ENCODE measurements around the gene NTNG2. TPM values are rescaled to one million over a fixed set of nuclear protein-coding genes. Genes with fewer than 3 reads are reported as not detected.

The NTNG2 gene
- polyA plus RNA-seq, 4 donors, result 0.21 to 0.67 (median 0.43) TPM

DNA sequence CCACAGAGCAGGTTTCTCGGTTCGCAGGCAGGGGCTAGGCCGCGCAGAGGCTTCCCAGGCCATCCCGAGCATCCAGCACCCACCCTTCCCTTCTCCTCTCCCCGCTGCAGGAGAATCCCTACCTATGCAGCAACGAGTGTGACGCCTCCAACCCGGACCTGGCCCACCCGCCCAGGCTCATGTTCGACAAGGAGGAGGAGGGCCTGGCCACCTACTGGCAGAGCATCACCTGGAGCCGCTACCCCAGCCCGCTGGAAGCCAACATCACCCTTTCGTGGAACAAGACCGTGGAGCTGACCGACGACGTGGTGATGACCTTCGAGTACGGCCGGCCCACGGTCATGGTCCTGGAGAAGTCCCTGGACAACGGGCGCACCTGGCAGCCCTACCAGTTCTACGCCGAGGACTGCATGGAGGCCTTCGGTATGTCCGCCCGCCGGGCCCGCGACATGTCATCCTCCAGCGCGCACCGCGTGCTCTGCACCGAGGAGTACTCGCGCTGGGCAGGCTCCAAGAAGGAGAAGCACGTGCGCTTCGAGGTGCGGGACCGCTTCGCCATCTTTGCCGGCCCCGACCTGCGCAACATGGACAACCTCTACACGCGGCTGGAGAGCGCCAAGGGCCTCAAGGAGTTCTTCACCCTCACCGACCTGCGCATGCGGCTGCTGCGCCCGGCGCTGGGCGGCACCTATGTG is 36.1 kb downstream of the NTNG2 start:
- FAIRE-seq (no peak), DNase-seq (no peak)

GRCh38 chr9:132199056-132199455 is 37.2 kb downstream of the NTNG2 start:
- H3K4me1 ChIP-seq (ENCODE audit: control insufficient read depth in 3 of 3, insufficient read depth in 2 of 3, low read depth in 1 of 3, low read length in 2 of 3), result no peaks in the 10 kb centered on the region
- no peak overlapping the region for H3K27ac ChIP-seq (ENCODE audit: low read depth in 1 of 3, low read length in 2 of 3)
- no peaks in the 10 kb centered on the region for H3K36me3 ChIP-seq (ENCODE audit: control insufficient read depth in 3 of 3, insufficient read depth in 2 of 3, low read depth in 1 of 3, low read length in 3 of 3)
- no peak overlapping the region for H3K4me3 ChIP-seq (ENCODE audit: low read depth in 1 of 3, low read length in 3 of 3)
- DNase-seq (no peak), FAIRE-seq (no peak)
- peaks cover 0 to 30% (median 8%) of the 10 kb centered on the region in 3 donors for H3K27me3 ChIP-seq (ENCODE audit: control insufficient read depth in 3 of 3, insufficient read depth in 3 of 3, low read length in 3 of 3)
- 91 to 96% (median 94%) methylated on average over 4 of the region's 4 CpGs for WGBS, 3 donors
- H3K9me3 ChIP-seq (ENCODE audit: control insufficient read depth in 2 of 2, insufficient read depth in 1 of 2, low read depth in 1 of 2, low read length in 1 of 2), result no peaks in the 10 kb centered on the region

More for the DNA sequence above, 36.1 kb downstream of the NTNG2 start:
- Histone ChIP-seq H3K27me3 (ENCODE audit: control insufficient read depth in 3 of 3, insufficient read depth in 3 of 3, low read length in 3 of 3) (peaks cover 0 to 31% (median 8%) of the 10 kb centered on the region in 3 donors), H3K4me1 (ENCODE audit: control insufficient read depth in 3 of 3, insufficient read depth in 2 of 3, low read depth in 1 of 3, low read length in 2 of 3) (no peaks in the 10 kb centered on the region), H3K9me3 (ENCODE audit: control insufficient read depth in 2 of 2, insufficient read depth in 1 of 2, low read depth in 1 of 2, low read length in 1 of 2) (no peaks in the 10 kb centered on the region), H3K4me3 (ENCODE audit: low read depth in 1 of 3, low read length in 3 of 3) (no peak overlapping the region), H3K36me3 (ENCODE audit: control insufficient read depth in 3 of 3, insufficient read depth in 2 of 3, low read depth in 1 of 3, low read length in 3 of 3) (no peaks in the 10 kb centered on the region), H3K27ac (ENCODE audit: low read depth in 1 of 3, low read length in 2 of 3) (no peak overlapping the region)
- WGBS, 3 donors, result 93 to 96% (median 95%) methylated on average over 52 to 58 of the region's 58 CpGs

- H3K4me1 ChIP-seq (ENCODE audit: control insufficient read depth in 3 of 3, insufficient read depth in 2 of 3, low read depth in 1 of 3, low read length in 2 of 3), result no peaks in the 10 kb centered on the region
- H3K9me3 ChIP-seq (ENCODE audit: control insufficient read depth in 2 of 2, insufficient read depth in 1 of 2, low read depth in 1 of 2, low read length in 1 of 2), result peaks cover 0 to 8% of the 10 kb centered on the region in 2 donors
- peaks cover 0 to 28% (median 8%) of the 10 kb centered on the region in 3 donors for H3K27me3 ChIP-seq (ENCODE audit: control insufficient read depth in 3 of 3, insufficient read depth in 3 of 3, low read length in 3 of 3)
- H3K36me3 ChIP-seq (ENCODE audit: control insufficient read depth in 3 of 3, insufficient read depth in 2 of 3, low read depth in 1 of 3, low read length in 3 of 3), result no peaks in the 10 kb centered on the region
- H3K27ac ChIP-seq (ENCODE audit: low read depth in 1 of 3, low read length in 2 of 3), result no peak overlapping the region
- FAIRE-seq (no peak), DNase-seq (no peak)
- 65 to 71% (median 67%) methylated on average over 4 of the region's 4 CpGs for WGBS, 3 donors
- no peak overlapping the region for H3K4me3 ChIP-seq (ENCODE audit: low read depth in 1 of 3, low read length in 3 of 3)
These were observed 38.8 kb downstream of the NTNG2 start for GRCh38 chr9:132200706-132201105.

- H3K4me3 ChIP-seq (ENCODE audit: low read depth in 1 of 3, low read length in 3 of 3), result no peak overlapping the region
- DNase-seq, result no peak
- peaks cover 0 to 28% (median 8%) of the 10 kb centered on the region in 3 donors for H3K27me3 ChIP-seq (ENCODE audit: control insufficient read depth in 3 of 3, insufficient read depth in 3 of 3, low read length in 3 of 3)
- 16 to 53% (median 39%) methylated on average over 11 to 12 of the region's 12 CpGs for WGBS, 3 donors
- no peak for FAIRE-seq
- no peaks in the 10 kb centered on the region for H3K36me3 ChIP-seq (ENCODE audit: control insufficient read depth in 3 of 3, insufficient read depth in 2 of 3, low read depth in 1 of 3, low read length in 3 of 3)
- H3K27ac ChIP-seq (ENCODE audit: low read depth in 1 of 3, low read length in 2 of 3), result no peak overlapping the region
- H3K4me1 ChIP-seq (ENCODE audit: control insufficient read depth in 3 of 3, insufficient read depth in 2 of 3, low read depth in 1 of 3, low read length in 2 of 3), result no peaks in the 10 kb centered on the region
- H3K9me3 ChIP-seq (ENCODE audit: control insufficient read depth in 2 of 2, insufficient read depth in 1 of 2, low read depth in 1 of 2, low read length in 1 of 2), result peaks cover 0 to 8% of the 10 kb centered on the region in 2 donors
These were observed 39.3 kb downstream of the NTNG2 start for GRCh38 chr9:132201139-132201538.

- Histone ChIP-seq H3K9me3 (ENCODE audit: control insufficient read depth in 2 of 2, insufficient read depth in 1 of 2, low read depth in 1 of 2, low read length in 1 of 2) (peaks cover 0 to 8% of the 10 kb centered on the region in 2 donors), H3K36me3 (ENCODE audit: control insufficient read depth in 3 of 3, insufficient read depth in 2 of 3, low read depth in 1 of 3, low read length in 3 of 3) (no peaks in the 10 kb centered on the region), H3K4me1 (ENCODE audit: control insufficient read depth in 3 of 3, insufficient read depth in 2 of 3, low read depth in 1 of 3, low read length in 2 of 3) (no peaks in the 10 kb centered on the region), H3K4me3 (ENCODE audit: low read depth in 1 of 3, low read length in 3 of 3) (no peak overlapping the region), H3K27me3 (ENCODE audit: control insufficient read depth in 3 of 3, insufficient read depth in 3 of 3, low read length in 3 of 3) (peaks cover 0 to 28% (median 8%) of the 10 kb centered on the region in 3 donors), H3K27ac (ENCODE audit: low read depth in 1 of 3, low read length in 2 of 3) (no peak overlapping the region)
- 39 to 48% (median 44%) methylated on average over 21 of the region's 21 CpGs for WGBS, 3 donors
- no peak for FAIRE-seq
- no peak for DNase-seq
These were observed 40.2 kb downstream of the NTNG2 start for GRCh38 chr9:132201780-132202703.

GRCh38 chr9:132204883-132205282 is 43.0 kb downstream of the NTNG2 start:
- Histone ChIP-seq H3K36me3 (ENCODE audit: control insufficient read depth in 3 of 3, insufficient read depth in 2 of 3, low read depth in 1 of 3, low read length in 3 of 3) (no peaks in the 10 kb centered on the region), H3K27ac (ENCODE audit: low read depth in 1 of 3, low read length in 2 of 3) (no peak overlapping the region), H3K9me3 (ENCODE audit: control insufficient read depth in 2 of 2, insufficient read depth in 1 of 2, low read depth in 1 of 2, low read length in 1 of 2) (peaks cover 0 to 8% of the 10 kb centered on the region in 2 donors), H3K4me1 (ENCODE audit: control insufficient read depth in 3 of 3, insufficient read depth in 2 of 3, low read depth in 1 of 3, low read length in 2 of 3) (no peaks in the 10 kb centered on the region), H3K4me3 (ENCODE audit: low read depth in 1 of 3, low read length in 3 of 3) (no peak overlapping the region), H3K27me3 (ENCODE audit: control insufficient read depth in 3 of 3, insufficient read depth in 3 of 3, low read length in 3 of 3) (peaks cover 0 to 28% (median 8%) of the 10 kb centered on the region in 3 donors)
- 84 to 91% (median 88%) methylated on average over 3 of the region's 3 CpGs for WGBS, 3 donors
- FAIRE-seq (no peak), DNase-seq (no peak)

GRCh38 chr9:132207215-132207614 is 45.4 kb downstream of the NTNG2 start:
- H3K9me3 ChIP-seq (ENCODE audit: control insufficient read depth in 2 of 2, insufficient read depth in 1 of 2, low read depth in 1 of 2, low read length in 1 of 2), result peaks cover 0 to 8% of the 10 kb centered on the region in 2 donors
- FAIRE-seq (no peak), DNase-seq (no peak)
- H3K4me1 ChIP-seq (ENCODE audit: control insufficient read depth in 3 of 3, insufficient read depth in 2 of 3, low read depth in 1 of 3, low read length in 2 of 3), result no peaks in the 10 kb centered on the region
- H3K36me3 ChIP-seq (ENCODE audit: control insufficient read depth in 3 of 3, insufficient read depth in 2 of 3, low read depth in 1 of 3, low read length in 3 of 3), result no peaks in the 10 kb centered on the region
- H3K4me3 ChIP-seq (ENCODE audit: low read depth in 1 of 3, low read length in 3 of 3), result no peak overlapping the region
- peaks cover 0 to 17% (median 3%) of the 10 kb centered on the region in 3 donors for H3K27me3 ChIP-seq (ENCODE audit: control insufficient read depth in 3 of 3, insufficient read depth in 3 of 3, low read length in 3 of 3)
- 71 to 81% (median 80%) methylated on average over 14 of the region's 14 CpGs for whole genome bisulfite sequencing, 3 donors
- H3K27ac ChIP-seq (ENCODE audit: low read depth in 1 of 3, low read length in 2 of 3), result no peak overlapping the region

DNA sequence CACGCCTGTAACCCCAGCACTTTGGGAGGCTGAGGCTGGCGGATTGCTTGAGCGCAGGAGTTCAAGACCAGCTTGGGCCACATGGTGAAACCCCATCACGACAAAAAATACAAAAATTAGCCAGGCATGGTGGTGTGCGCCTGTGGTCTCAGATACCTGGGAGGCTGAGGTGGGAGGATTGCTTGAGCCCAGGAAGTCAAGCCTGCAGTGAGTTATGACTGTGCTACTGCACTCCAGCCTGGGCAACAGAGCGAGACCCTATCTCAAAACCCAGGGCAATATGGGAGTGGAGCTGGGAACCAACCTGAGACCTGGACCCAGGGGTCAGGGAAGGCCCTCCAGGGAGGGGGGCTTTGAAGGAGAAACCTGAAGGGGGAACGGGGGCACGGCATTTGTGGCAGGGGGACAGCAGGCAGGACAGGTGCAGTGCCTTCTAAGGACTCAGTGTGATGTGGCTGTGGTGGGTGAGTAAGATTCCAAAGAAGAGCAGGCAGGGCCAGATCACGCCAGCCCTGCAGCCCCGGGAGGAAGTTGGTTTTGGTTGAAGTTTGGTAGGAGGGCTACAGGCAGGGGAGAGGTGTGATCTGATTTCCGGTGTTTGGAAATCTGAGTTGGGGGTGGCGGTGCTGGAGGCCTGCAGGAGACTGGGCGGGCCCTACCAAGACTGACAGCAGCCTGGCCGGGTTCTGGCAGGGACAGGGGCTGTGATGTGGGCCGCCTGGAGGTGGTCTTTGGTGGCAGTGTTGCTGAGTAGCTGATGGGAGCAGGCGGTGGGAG is 46.2 kb downstream of the NTNG2 start:
- Histone ChIP-seq H3K4me3 (ENCODE audit: low read depth in 1 of 3, low read length in 3 of 3) (no peak overlapping the region), H3K27ac (ENCODE audit: low read depth in 1 of 3, low read length in 2 of 3) (no peak overlapping the region), H3K36me3 (ENCODE audit: control insufficient read depth in 3 of 3, insufficient read depth in 2 of 3, low read depth in 1 of 3, low read length in 3 of 3) (no peaks in the 10 kb centered on the region), H3K27me3 (ENCODE audit: control insufficient read depth in 3 of 3, insufficient read depth in 3 of 3, low read length in 3 of 3) (peaks cover 0 to 10% (median 0%) of the 10 kb centered on the region in 3 donors), H3K4me1 (ENCODE audit: control insufficient read depth in 3 of 3, insufficient read depth in 2 of 3, low read depth in 1 of 3, low read length in 2 of 3) (no peaks in the 10 kb centered on the region), H3K9me3 (ENCODE audit: control insufficient read depth in 2 of 2, insufficient read depth in 1 of 2, low read depth in 1 of 2, low read length in 1 of 2) (peaks cover 0 to 8% of the 10 kb centered on the region in 2 donors)
- 61 to 73% (median 66%) methylated on average over 16 of the region's 16 CpGs for WGBS, 3 donors
- DNase-seq, result no peak
- FAIRE-seq, result no peak

Measured in small intestine (tissue), 7 donors.